GM12891 (cell line): ENCODE data around the gene BCAS2.
"Not testable (repeated sequence)": the region's sequence is repeated elsewhere in the genome, so short reads cannot be mapped to it uniquely, and the experiment has no call there.

ENCODE experiments used
- DNase-seq: peaks from one replicate; pipeline ENCODE4 v3.0.0; 2011; ENCODE audit warnings: low spot score; ENCODE audit not compliant: insufficient read length
- FAIRE-seq: peaks from 2 replicates; lab custom pipeline; 2011; peaks lifted over from hg19 to GRCh38; lab: Jason Lieb, UNC
- PAX5 ChIP-seq: IDR thresholded peaks from 2 replicates; pipeline ENCODE4 v1.6.1; 2011; ENCODE audit warnings: low read length, moderate library complexity, mild to moderate bottlenecking; ENCODE audit not compliant: insufficient read depth, severe bottlenecking
- POLR2A ChIP-seq: IDR thresholded peaks from 2 replicates; pipeline ENCODE4 v1.6.1; 2011; ENCODE audit warnings: low read depth, low read length, control low read depth
- POLR2AphosphoS5 ChIP-seq: IDR thresholded peaks from 2 replicates; pipeline ENCODE4 v1.6.1; 2011; ENCODE audit warnings: low read depth, low read length, control low read depth
- POU2F2 ChIP-seq: IDR thresholded peaks from 2 replicates; pipeline ENCODE4 v1.6.1; 2011; ENCODE audit warnings: low read depth, mild to moderate bottlenecking, control low read depth, low read length, moderate library complexity
- SPI1 ChIP-seq: IDR thresholded peaks from 2 replicates; pipeline ENCODE4 v1.6.1; 2011; ENCODE audit warnings: low read depth, low read length, control low read depth
- TAF1 ChIP-seq: IDR thresholded peaks from 2 replicates; pipeline ENCODE4 v1.6.1; 2011; ENCODE audit warnings: low read depth, low read length, control low read depth

Gene BCAS2

DNA sequence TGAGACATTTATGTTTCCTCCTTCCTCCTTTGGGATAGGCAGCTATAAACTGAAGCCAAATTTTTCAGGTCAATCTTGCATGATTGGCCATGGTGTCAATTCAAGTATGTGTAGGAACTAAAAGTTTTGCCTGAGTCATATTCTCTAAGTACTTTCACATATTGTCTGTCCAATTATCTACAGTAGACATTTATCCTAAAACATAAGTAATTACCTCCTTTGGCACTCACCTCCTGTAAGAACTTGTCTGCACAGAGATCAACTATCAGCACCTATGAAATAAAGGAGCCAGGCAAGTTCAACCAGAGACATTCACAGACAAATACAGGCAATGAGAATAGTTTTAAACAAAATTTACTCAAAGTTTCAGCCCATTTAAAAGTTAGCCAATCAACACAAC, 14.2 kb upstream of the BCAS2 start:
- DNase-seq (no peak), FAIRE-seq (no peak)
- TF ChIP-seq SPI1 (no peak), POU2F2 (no peak), POLR2AphosphoS5 (no peak), POLR2A (no peak), PAX5 (no peak), TAF1 (no peak)

DNA sequence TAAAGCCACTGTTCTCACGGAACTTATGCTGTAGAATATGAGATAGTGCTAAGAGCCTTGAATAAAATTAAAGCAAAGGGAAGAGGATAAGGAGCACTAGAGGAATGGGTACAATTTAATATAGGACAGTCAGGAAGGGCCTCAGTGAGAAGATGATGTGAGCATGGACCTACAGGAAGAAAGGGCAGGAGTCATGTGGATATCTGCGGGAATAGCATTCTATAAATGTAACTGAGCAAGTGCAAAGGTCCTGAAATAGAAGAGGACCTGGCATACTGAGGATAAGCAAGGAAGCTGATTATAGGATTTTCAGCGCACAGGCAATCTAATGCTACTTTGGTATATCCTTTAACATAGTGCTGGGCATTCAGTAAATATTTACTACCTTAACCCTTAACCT, 12.6 kb upstream of the BCAS2 start:
- FAIRE-seq (no peak), DNase-seq (no peak)
- TF ChIP-seq TAF1 (no peak), SPI1 (no peak), POU2F2 (no peak), PAX5 (no peak), POLR2A (no peak), POLR2AphosphoS5 (no peak)

DNA sequence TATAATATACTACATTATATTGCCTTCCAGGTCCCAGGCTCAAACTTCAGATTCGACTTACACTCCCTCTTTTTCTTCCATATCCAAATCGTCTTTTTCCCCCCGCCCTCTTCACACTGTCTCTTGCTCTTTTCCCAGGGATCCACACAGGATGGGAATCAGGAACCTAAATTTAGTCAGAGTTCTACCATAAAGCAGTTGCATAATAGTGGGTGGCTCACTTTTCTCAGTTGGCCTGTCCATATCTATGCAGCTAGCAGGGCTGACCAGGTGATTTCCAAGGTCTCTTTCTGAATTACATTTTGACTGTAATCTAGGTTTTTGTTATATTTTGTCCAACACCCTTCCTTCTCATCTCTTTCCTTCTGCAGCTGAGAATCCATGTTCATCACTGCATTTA, 7.7 kb upstream of the BCAS2 start:
- DNase-seq (no peak), FAIRE-seq (no peak)
- TF ChIP-seq TAF1 (no peak), SPI1 (no peak), POLR2A (no peak), POU2F2 (no peak), PAX5 (no peak), POLR2AphosphoS5 (no peak)

GRCh38 chr1:114588196-114588689, 6.8 kb upstream of the BCAS2 start:
- FAIRE-seq: no peak
- TF ChIP-seq PAX5: no peak
- no peak for TF ChIP-seq POLR2AphosphoS5
- no peak for TF ChIP-seq POU2F2
- no peak for TF ChIP-seq POLR2A
- no peak for TF ChIP-seq SPI1
- DNase-seq: no peak

GRCh38 chr1:114587203-114587991, 6.0 kb upstream of the BCAS2 start:
- no peak for DNase-seq
- FAIRE-seq: no peak
- TF ChIP-seq PAX5 (no peak), POU2F2 (no peak), POLR2A (no peak), SPI1 (no peak), TAF1 (no peak)

- FAIRE-seq (no peak), DNase-seq (no peak)
- TF ChIP-seq SPI1 (no peak), POLR2A (no peak), TAF1 (no peak), POLR2AphosphoS5 (no peak)
Observed at GRCh38 chr1:114586513-114587047, 5.2 kb upstream of the BCAS2 start.

GRCh38 chr1:114585231-114585630, 3.8 kb upstream of the BCAS2 start:
- TF ChIP-seq POLR2AphosphoS5 (no peak), TAF1 (no peak), POU2F2 (no peak), POLR2A (no peak), PAX5 (no peak), SPI1 (no peak)
- DNase-seq (no peak), FAIRE-seq (no peak)

- FAIRE-seq: no peak
- no peak for DNase-seq
- TF ChIP-seq SPI1: no peak
- TF ChIP-seq PAX5: no peak
- no peak for TF ChIP-seq POU2F2
Observed at GRCh38 chr1:114574365-114574764, 7.0 kb downstream of the BCAS2 start.

GRCh38 chr1:114564141-114564540, 17.3 kb downstream of the BCAS2 start:
- no peak for FAIRE-seq

GRCh38 chr1:114562978-114563510, 18.4 kb downstream of the BCAS2 start:
- not testable (repeated sequence) for DNase-seq, FAIRE-seq

More at GRCh38 chr1:114564141-114564540, 17.3 kb downstream of the BCAS2 start:
- no peak for DNase-seq
- TF ChIP-seq POLR2A: no peak

- no peak for TF ChIP-seq PAX5
- no peak for TF ChIP-seq TAF1
- TF ChIP-seq SPI1: peak; percentile 33; the same call in 1 of the 2 replicates
- FAIRE-seq: no peak
- DNase-seq: no peak
Observed at GRCh38 chr1:114561333-114561732, 20.1 kb downstream of the BCAS2 start.
